Osteoblast (primary cell): ENCODE data around the gene SEC31A. TPM values are rescaled to one million over a fixed set of nuclear protein-coding genes. Genes with fewer than 3 reads are reported as not detected.
"Not testable (repeated sequence)": the region's sequence is repeated elsewhere in the genome, so short reads cannot be mapped to it uniquely, and the experiment has no call there.

Experiments used
- DNase-seq: peaks from one replicate; pipeline ENCODE4 v3.0.0; 2011; ENCODE audit warnings: low spot score, mixed read lengths; ENCODE audit not compliant: insufficient read length; ENCODE audit errors: missing footprints
- H2AFZ ChIP-seq: 2 replicates; pipeline ENCODE4 v1.6.0; 2011; ENCODE audit warnings: mild to moderate bottlenecking, low read length
- H3K27ac ChIP-seq: 2 replicates; pipeline ENCODE4 v1.5.1; 2011; ENCODE audit warnings: mild to moderate bottlenecking, low read depth, low read length, moderate library complexity
- H3K27me3 ChIP-seq: 2 replicates; pipeline ENCODE4 v1.6.0; 2012; ENCODE audit warnings: mild to moderate bottlenecking, control low read depth, inconsistent platforms, low read length, moderate library complexity; ENCODE audit not compliant: insufficient read depth
- H3K36me3 ChIP-seq: 2 replicates; pipeline ENCODE4 v1.5.1; 2011; ENCODE audit warnings: mild to moderate bottlenecking, low read length, control low read depth, moderate library complexity; ENCODE audit not compliant: insufficient read depth
- H3K4me1 ChIP-seq: 2 replicates; pipeline ENCODE4 v1.5.1; 2011; ENCODE audit warnings: mild to moderate bottlenecking, low read length, control low read depth, moderate library complexity; ENCODE audit not compliant: insufficient read depth
- H3K4me2 ChIP-seq: 2 replicates; pipeline ENCODE4 v1.6.0; 2011; ENCODE audit warnings: mild to moderate bottlenecking, low read length; ENCODE audit not compliant: insufficient read depth
- H3K4me3 ChIP-seq: fragments of 200-600 bp; sonication (generic); 3 replicates; pipeline ENCODE4 v1.5.1; 2012; ENCODE audit warnings: mild to moderate bottlenecking, low read length, inconsistent platforms; ENCODE audit not compliant: insufficient read depth
- H3K79me2 ChIP-seq: 2 replicates; pipeline ENCODE4 v1.6.0; 2012; ENCODE audit warnings: mild to moderate bottlenecking, low read length, control low read depth, inconsistent platforms; ENCODE audit not compliant: insufficient read depth
- H3K9me3 ChIP-seq: 2 replicates; pipeline ENCODE4 v1.5.1; 2011; ENCODE audit warnings: low read depth, low read length, control low read depth
- H4K20me1 ChIP-seq: 2 replicates; pipeline ENCODE4 v1.6.0; 2012; ENCODE audit warnings: mild to moderate bottlenecking, low read length, control low read depth; ENCODE audit not compliant: insufficient read depth
- total RNA-seq: library from RNA; depleted of rRNA; stranded (reverse); fragments of >200 nt; gene quantifications from 2 replicates; pipeline ENCODE4 v1.2.3, GENCODE V29; 2012
- TF ChIP-seq, protein P1 (sequence below): IDR thresholded peaks from 2 replicates; pipeline ENCODE4 v1.5.1; 2011; ENCODE audit warnings: mild to moderate bottlenecking, low read depth, low read length, moderate library complexity; ENCODE audit errors: extremely low read depth

The SEC31A gene
- total RNA-seq, 1 donor, result 487 TPM

GRCh38 chr4:82865592-82865991 lies 25.4 kb downstream of the SEC31A start:
- Histone ChIP-seq H3K9me3 (no peaks in the 10 kb centered on the region), H3K27ac (peak overlapping the region; percentile 90), H2AFZ (no peak overlapping the region), H3K36me3 (peaks cover 91% of the 10 kb centered on the region), H4K20me1 (peaks cover 32% of the 10 kb centered on the region), H3K27me3 (no peaks in the 10 kb centered on the region), H3K79me2 (peaks cover 65% of the 10 kb centered on the region), H3K4me1 (peaks cover 29% of the 10 kb centered on the region), H3K4me3 (no peak overlapping the region), H3K4me2 (peak overlapping the region; percentile 26)
- no peak for DNase-seq
- TF ChIP-seq, protein P1, sequence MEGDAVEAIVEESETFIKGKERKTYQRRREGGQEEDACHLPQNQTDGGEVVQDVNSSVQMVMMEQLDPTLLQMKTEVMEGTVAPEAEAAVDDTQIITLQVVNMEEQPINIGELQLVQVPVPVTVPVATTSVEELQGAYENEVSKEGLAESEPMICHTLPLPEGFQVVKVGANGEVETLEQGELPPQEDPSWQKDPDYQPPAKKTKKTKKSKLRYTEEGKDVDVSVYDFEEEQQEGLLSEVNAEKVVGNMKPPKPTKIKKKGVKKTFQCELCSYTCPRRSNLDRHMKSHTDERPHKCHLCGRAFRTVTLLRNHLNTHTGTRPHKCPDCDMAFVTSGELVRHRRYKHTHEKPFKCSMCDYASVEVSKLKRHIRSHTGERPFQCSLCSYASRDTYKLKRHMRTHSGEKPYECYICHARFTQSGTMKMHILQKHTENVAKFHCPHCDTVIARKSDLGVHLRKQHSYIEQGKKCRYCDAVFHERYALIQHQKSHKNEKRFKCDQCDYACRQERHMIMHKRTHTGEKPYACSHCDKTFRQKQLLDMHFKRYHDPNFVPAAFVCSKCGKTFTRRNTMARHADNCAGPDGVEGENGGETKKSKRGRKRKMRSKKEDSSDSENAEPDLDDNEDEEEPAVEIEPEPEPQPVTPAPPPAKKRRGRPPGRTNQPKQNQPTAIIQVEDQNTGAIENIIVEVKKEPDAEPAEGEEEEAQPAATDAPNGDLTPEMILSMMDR, result no peak

DNA sequence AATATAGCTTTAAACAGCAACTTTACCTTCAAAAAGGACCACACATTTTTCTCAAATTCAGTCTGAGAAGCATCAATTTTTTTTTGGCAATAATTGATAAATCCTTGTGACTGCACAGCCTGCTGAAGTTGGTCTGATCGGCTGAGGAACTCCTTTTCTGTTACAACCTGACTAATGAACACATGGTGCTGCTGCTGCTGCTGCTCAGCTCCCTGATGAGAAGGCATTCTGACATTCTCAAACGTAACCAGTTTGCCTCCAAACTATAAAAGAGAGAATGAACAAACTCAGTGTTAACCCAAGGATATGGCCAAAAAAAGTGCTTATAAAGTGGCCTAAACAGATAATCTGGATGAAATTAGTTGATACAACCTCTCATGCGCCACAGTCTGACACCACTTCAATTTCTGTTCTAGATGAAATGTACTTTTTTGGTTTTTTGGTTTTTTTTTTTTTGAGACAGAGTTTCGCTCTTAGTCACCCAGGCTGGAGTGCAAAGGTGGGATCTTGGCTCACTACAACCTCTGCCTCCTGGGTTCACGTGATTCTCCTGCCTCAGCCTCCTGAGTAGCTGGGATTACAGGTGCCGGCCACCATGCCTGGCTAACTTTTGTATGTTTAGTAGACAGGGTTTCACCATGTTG lies 26.5 kb downstream of the SEC31A start:
- peaks cover 29% of the 10 kb centered on the region for H4K20me1 ChIP-seq
- peaks cover 63% of the 10 kb centered on the region for H3K79me2 ChIP-seq
- H3K27me3 ChIP-seq, result no peaks in the 10 kb centered on the region
- no peak overlapping the region for H3K4me3 ChIP-seq
- peaks cover 89% of the 10 kb centered on the region for H3K36me3 ChIP-seq
- H3K4me1 ChIP-seq, result peaks cover 29% of the 10 kb centered on the region
- peak overlapping the region; percentile 90 for H3K27ac ChIP-seq
- no peak overlapping the region for H3K4me2 ChIP-seq
- DNase-seq, result no peak
- no peaks in the 10 kb centered on the region for H3K9me3 ChIP-seq
- TF ChIP-seq, protein P1, result no peak
- no peak overlapping the region for H2AFZ ChIP-seq

DNA sequence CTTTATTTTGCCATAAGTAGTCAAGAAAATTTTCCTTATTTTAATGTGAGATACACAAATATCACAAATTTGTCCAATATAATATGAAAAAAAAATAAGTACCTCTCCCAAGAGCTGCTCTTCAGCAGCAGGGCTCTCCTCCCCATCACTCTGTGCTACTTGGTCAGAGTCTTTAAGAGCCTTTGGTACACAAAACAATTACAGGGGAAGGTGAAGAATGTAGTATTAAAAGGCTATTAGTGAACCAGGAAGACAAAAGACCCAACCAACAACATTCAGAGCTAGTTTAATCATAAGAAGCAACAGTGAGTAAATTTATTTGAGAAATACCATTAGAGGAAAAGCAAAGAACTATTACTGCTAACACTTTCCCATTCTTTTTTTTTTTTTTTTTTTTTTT lies 29.4 kb downstream of the SEC31A start:
- Histone ChIP-seq H3K36me3 (peaks cover 81% of the 10 kb centered on the region), H2AFZ (no peak overlapping the region), H3K4me1 (peaks cover 22% of the 10 kb centered on the region), H4K20me1 (peaks cover 16% of the 10 kb centered on the region), H3K27ac (peak overlapping the region; percentile 43), H3K4me3 (no peak overlapping the region), H3K9me3 (no peaks in the 10 kb centered on the region), H3K79me2 (peaks cover 63% of the 10 kb centered on the region), H3K27me3 (no peaks in the 10 kb centered on the region), H3K4me2 (no peak overlapping the region)
- no peak for DNase-seq
- TF ChIP-seq, protein P1, result no peak

- not testable (repeated sequence) for H3K9me3 ChIP-seq, H2AFZ ChIP-seq, H3K4me3 ChIP-seq, H3K27ac ChIP-seq, DNase-seq, H3K27me3 ChIP-seq, H3K4me2 ChIP-seq
- Histone ChIP-seq H3K79me2 (peaks cover 66% of the 10 kb centered on the region), H3K4me1 (peaks cover 11% of the 10 kb centered on the region), H4K20me1 (peaks cover 16% of the 10 kb centered on the region), H3K36me3 (peaks cover 85% of the 10 kb centered on the region)
Observed at GRCh38 chr4:82860487-82860886, 30.5 kb downstream of the SEC31A start.
